Measurements from ENCODE around the gene AURKAIP1.

Gene AURKAIP1

DNA sequence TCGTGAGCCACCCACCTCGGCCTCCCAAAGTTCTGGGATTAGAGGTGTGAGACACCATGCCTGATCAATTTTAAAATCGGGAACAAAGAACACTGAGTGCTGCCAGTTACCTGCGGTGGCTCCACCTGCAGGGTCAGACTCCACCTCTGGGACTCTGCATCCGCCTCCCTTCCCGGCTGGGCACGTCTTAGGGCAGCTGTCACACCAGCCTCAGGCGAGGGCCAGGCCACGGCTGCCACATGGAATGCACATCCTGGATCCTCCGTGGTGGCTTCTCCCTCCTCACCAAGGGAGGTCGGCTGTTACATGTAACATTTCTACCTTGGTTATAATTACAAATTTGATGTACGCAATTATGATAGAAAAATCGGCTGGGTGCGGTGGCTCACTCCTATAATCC lies 10.7 kb downstream of the AURKAIP1 start:
- Histone ChIP-seq H3K9me3 (ENCODE audit: insufficient read depth, low read length, severe bottlenecking) (peaks cover 17% of the 10 kb centered on the region), H3K4me2 (ENCODE audit: insufficient read depth, low read length) (no peak overlapping the region), H3K79me2 (ENCODE audit: insufficient read depth, low read length) (no peaks in the 10 kb centered on the region), H3K4me1 (ENCODE audit: insufficient read depth, low read length) (no peaks in the 10 kb centered on the region), H2AFZ (ENCODE audit: low read depth, low read length) (no peak overlapping the region), H3K9ac (ENCODE audit: low read depth, low read length) (no peak overlapping the region), H3K4me3 (ENCODE audit: low read depth in 1 of 2, low read length in 2 of 2) (no peak overlapping the region), H3K27me3 (ENCODE audit: insufficient read depth, low read length, poor library complexity) (no peaks in the 10 kb centered on the region), H4K20me1 (ENCODE audit: insufficient read depth, low read length) (no peaks in the 10 kb centered on the region), H3K36me3 (ENCODE audit: insufficient read depth, low read length) (no peaks in the 10 kb centered on the region), H3K27ac (ENCODE audit: low read length) (no peak overlapping the region)
- no peak for TF ChIP-seq EZH2 (IDR thresholded peaks at IDR 0.05; ENCODE audit: borderline replicate concordance, low read depth, low read length, severe bottlenecking)
- no peak for DNase-seq
- no peak for ATAC-seq (ENCODE audit: insufficient read depth, low read depth)

DNA sequence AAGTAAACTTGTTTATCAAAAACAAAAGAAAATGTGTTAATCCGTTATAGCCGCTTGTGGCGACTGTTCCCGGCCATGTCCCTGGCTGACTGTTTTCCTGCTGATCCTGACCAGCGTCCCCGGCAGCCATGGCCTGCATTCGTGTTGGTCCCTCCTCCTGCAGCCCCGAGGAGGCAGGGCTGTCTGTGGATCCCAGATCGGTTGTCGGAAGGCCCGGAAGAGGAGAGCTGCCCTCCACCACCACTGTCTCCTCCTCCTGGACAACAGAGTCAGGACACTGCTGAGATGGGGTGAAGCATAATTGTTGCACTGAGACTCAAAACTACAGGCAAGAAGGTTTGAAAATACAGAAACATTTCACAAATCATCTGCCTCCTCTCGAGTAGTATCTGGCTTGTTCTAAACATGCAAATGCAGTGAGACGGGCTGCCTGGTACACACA lies 13.0 kb downstream of the AURKAIP1 start:
- no peaks in the 10 kb centered on the region for H3K36me3 ChIP-seq (ENCODE audit: insufficient read depth, low read length)
- ATAC-seq (ENCODE audit: insufficient read depth, low read depth): no peak
- H3K27ac ChIP-seq (ENCODE audit: low read length): no peak overlapping the region
- H3K4me2 ChIP-seq (ENCODE audit: insufficient read depth, low read length): no peak overlapping the region
- DNase-seq: no peak
- no peaks in the 10 kb centered on the region for H3K79me2 ChIP-seq (ENCODE audit: insufficient read depth, low read length)
- no peaks in the 10 kb centered on the region for H3K27me3 ChIP-seq (ENCODE audit: insufficient read depth, low read length, poor library complexity)
- TF ChIP-seq, protein P1, sequence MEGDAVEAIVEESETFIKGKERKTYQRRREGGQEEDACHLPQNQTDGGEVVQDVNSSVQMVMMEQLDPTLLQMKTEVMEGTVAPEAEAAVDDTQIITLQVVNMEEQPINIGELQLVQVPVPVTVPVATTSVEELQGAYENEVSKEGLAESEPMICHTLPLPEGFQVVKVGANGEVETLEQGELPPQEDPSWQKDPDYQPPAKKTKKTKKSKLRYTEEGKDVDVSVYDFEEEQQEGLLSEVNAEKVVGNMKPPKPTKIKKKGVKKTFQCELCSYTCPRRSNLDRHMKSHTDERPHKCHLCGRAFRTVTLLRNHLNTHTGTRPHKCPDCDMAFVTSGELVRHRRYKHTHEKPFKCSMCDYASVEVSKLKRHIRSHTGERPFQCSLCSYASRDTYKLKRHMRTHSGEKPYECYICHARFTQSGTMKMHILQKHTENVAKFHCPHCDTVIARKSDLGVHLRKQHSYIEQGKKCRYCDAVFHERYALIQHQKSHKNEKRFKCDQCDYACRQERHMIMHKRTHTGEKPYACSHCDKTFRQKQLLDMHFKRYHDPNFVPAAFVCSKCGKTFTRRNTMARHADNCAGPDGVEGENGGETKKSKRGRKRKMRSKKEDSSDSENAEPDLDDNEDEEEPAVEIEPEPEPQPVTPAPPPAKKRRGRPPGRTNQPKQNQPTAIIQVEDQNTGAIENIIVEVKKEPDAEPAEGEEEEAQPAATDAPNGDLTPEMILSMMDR (IDR thresholded peaks at IDR 0.05; ENCODE audit: borderline replicate concordance, extremely low read depth, low read length, poor library complexity, severe bottlenecking): no peak
- TF ChIP-seq EZH2 (IDR thresholded peaks at IDR 0.05; ENCODE audit: borderline replicate concordance, low read depth, low read length, severe bottlenecking): no peak
- H3K9ac ChIP-seq (ENCODE audit: low read depth, low read length): no peak overlapping the region
- H2AFZ ChIP-seq (ENCODE audit: low read depth, low read length): no peak overlapping the region
- H3K4me3 ChIP-seq (ENCODE audit: low read depth in 1 of 2, low read length in 2 of 2): no peak overlapping the region
- no peaks in the 10 kb centered on the region for H3K4me1 ChIP-seq (ENCODE audit: insufficient read depth, low read length)
- no peaks in the 10 kb centered on the region for H4K20me1 ChIP-seq (ENCODE audit: insufficient read depth, low read length)
- H3K9me3 ChIP-seq (ENCODE audit: insufficient read depth, low read length, severe bottlenecking): peaks cover 13% of the 10 kb centered on the region

DNA sequence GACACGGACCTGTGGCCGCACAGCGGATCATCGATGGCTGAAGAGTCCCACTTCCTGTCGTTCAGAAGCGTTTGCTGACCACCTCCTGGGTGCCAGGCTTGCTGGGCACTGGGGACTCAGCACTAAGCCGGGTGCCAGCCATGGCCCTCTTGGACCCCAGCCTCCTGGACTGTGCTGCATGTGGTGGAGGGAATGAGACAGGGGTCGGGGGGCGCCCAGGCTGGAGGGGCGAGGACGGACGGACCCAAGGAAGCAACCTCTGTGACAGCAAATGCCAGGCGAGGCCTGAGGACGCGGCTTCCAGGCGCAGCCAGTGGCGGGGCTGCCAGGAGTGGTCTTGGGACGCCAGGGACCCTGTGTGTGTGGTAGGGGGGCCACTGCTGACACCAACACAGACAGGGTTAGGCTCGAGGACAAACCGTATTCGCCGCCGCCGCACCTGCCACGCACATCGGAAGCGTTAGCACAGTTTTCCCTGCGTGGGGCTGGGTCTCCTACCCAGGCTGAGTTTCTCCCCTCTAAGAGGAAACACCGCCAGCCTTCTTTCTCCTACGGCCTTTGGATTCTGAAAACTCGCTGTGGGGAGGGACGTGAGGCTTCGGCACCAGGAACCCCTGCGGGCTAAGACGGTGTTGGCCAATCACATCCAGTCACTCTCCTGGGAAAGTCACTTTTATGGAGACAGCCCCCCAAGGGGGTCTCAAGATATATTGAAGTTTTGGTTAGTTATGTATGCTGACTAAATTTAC lies 13.6 kb downstream of the AURKAIP1 start:
- no peak overlapping the region for H2AFZ ChIP-seq (ENCODE audit: low read depth, low read length)
- no peaks in the 10 kb centered on the region for H3K27me3 ChIP-seq (ENCODE audit: insufficient read depth, low read length, poor library complexity)
- no peak overlapping the region for H3K27ac ChIP-seq (ENCODE audit: low read length)
- no peak overlapping the region for H3K4me3 ChIP-seq (ENCODE audit: low read depth in 1 of 2, low read length in 2 of 2)
- H3K4me2 ChIP-seq (ENCODE audit: insufficient read depth, low read length): no peak overlapping the region
- no peak for DNase-seq
- no peaks in the 10 kb centered on the region for H3K36me3 ChIP-seq (ENCODE audit: insufficient read depth, low read length)
- H3K9ac ChIP-seq (ENCODE audit: low read depth, low read length): no peak overlapping the region
- no peak for ATAC-seq (ENCODE audit: insufficient read depth, low read depth)
- TF ChIP-seq, protein P1 (IDR thresholded peaks at IDR 0.05; ENCODE audit: borderline replicate concordance, extremely low read depth, low read length, poor library complexity, severe bottlenecking): no peak
- no peak for TF ChIP-seq EZH2 (IDR thresholded peaks at IDR 0.05; ENCODE audit: borderline replicate concordance, low read depth, low read length, severe bottlenecking)
- H4K20me1 ChIP-seq (ENCODE audit: insufficient read depth, low read length): no peaks in the 10 kb centered on the region
- H3K9me3 ChIP-seq (ENCODE audit: insufficient read depth, low read length, severe bottlenecking): peaks cover 7% of the 10 kb centered on the region
- no peaks in the 10 kb centered on the region for H3K4me1 ChIP-seq (ENCODE audit: insufficient read depth, low read length)
- no peaks in the 10 kb centered on the region for H3K79me2 ChIP-seq (ENCODE audit: insufficient read depth, low read length)

DNA sequence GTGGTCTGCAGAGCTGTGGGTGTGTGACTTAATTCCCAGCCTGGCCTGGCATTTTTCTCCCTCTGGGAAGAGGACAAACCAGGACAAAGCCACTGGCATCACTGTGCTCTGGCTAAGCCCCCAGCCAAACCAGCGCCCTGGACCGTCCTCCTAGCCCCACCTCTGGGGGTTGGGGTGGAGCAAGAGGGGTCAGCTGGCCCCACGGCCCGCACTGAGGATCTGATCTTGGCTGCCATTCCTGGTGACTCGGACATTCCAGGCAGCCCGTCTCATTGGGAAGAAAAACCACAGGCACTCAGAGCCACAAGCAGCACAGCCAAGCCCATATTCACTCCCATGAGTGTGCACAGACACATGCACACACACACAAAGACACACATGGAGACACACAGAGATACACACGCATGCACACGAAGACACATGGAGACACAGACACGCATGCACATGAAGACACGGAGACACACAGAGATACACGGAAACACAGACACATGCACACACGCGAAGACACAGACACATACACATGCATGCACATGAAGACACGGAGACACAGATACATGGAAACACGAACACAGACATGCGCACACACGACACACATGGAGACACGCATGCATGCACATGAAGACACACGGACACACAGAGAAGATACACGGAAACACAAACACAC lies 14.4 kb downstream of the AURKAIP1 start:
- H2AFZ ChIP-seq (ENCODE audit: low read depth, low read length): no peak overlapping the region
- H3K4me3 ChIP-seq (ENCODE audit: low read depth in 1 of 2, low read length in 2 of 2): no peak overlapping the region
- no peaks in the 10 kb centered on the region for H4K20me1 ChIP-seq (ENCODE audit: insufficient read depth, low read length)
- ATAC-seq (ENCODE audit: insufficient read depth, low read depth) (no peak), DNase-seq (no peak)
- H3K36me3 ChIP-seq (ENCODE audit: insufficient read depth, low read length): no peaks in the 10 kb centered on the region
- no peaks in the 10 kb centered on the region for H3K79me2 ChIP-seq (ENCODE audit: insufficient read depth, low read length)
- H3K27ac ChIP-seq (ENCODE audit: low read length): no peak overlapping the region
- TF ChIP-seq, protein P1 (IDR thresholded peaks at IDR 0.05; ENCODE audit: borderline replicate concordance, extremely low read depth, low read length, poor library complexity, severe bottlenecking): no peak
- TF ChIP-seq EZH2 (IDR thresholded peaks at IDR 0.05; ENCODE audit: borderline replicate concordance, low read depth, low read length, severe bottlenecking): no peak
- H3K9me3 ChIP-seq (ENCODE audit: insufficient read depth, low read length, severe bottlenecking): no peaks in the 10 kb centered on the region
- H3K27me3 ChIP-seq (ENCODE audit: insufficient read depth, low read length, poor library complexity): no peaks in the 10 kb centered on the region
- H3K4me1 ChIP-seq (ENCODE audit: insufficient read depth, low read length): no peaks in the 10 kb centered on the region
- H3K4me2 ChIP-seq (ENCODE audit: insufficient read depth, low read length): no peak overlapping the region
- H3K9ac ChIP-seq (ENCODE audit: low read depth, low read length): no peak overlapping the region
